SK-N-SH (cell line): ENCODE measurements around the gene ABLIM2. TPM values are rescaled to one million over a fixed set of nuclear protein-coding genes. Genes with fewer than 3 reads are reported as not detected.

Experiments
- CTCF ChIA-PET: fragments of 300-600, 350-600 bp; formaldehyde crosslinking; extraction: SDS; loops from one replicate; lab custom pipeline; 2021; lab: Yijun Ruan, JAX
- POLR2A ChIA-PET: fragments of 350-600 bp; sonication (Branson Sonifier 250); formaldehyde crosslinking; extraction: SDS; loops from one replicate; lab custom pipeline; 2020; ENCODE audit warnings: antibody characterized with exemption, inconsistent platforms; lab: Yijun Ruan, JAX
- DNase-seq: peaks from one replicate; pipeline ENCODE4 v3.0.0; 2012
- H2AFZ ChIP-seq: fragments of 200-600 bp; sonication (generic); 2 replicates; pipeline ENCODE4 v1.8.1; 2016; ENCODE audit warnings: antibody characterized with exemption, mild to moderate bottlenecking, low read depth
- H3F3A ChIP-seq: fragments of 200-600 bp; sonication (generic); replicated peaks from 2 replicates; pipeline ENCODE3; 2016; ENCODE audit warnings: antibody characterized with exemption, mild to moderate bottlenecking; ENCODE audit not compliant: insufficient read depth
- H3K27ac ChIP-seq, 2 experiments: fragments of 200-500 bp in 1 of 2; fragments of 200-600 bp in 1 of 2; sonication (Bioruptor generic) in 1 of 2; sonication (generic), shearing (Covaris generic) in 1 of 2; 2 replicates each; pipeline versions ENCODE4 v1.5.1 to v1.6.1; 2014 to 2016; ENCODE audit warnings: low read depth in 2 of 2, inconsistent platforms in 1 of 2, low read length in 1 of 2, mild to moderate bottlenecking in 1 of 2, mixed read lengths in 1 of 2
- H3K27me3 ChIP-seq: fragments of 200-600 bp; sonication (generic), shearing (Covaris generic); 2 replicates; pipeline ENCODE4 v1.6.1; 2016; ENCODE audit warnings: mixed run types; ENCODE audit not compliant: insufficient read depth
- H3K36me3 ChIP-seq, 2 experiments: fragments of 200-500 bp in 1 of 2; fragments of 200-600 bp in 1 of 2; sonication (Bioruptor generic) in 1 of 2; sonication (generic) in 1 of 2; replicated peaks in 1 of 2; 2 replicates each; pipeline versions ENCODE3 to v1.5.1; 2014 to 2016; ENCODE audit warnings: low read length in 1 of 2, mild to moderate bottlenecking in 1 of 2; ENCODE audit not compliant: insufficient read depth in 2 of 2, control insufficient read depth in 1 of 2
- H3K4me1 ChIP-seq, 2 experiments: fragments of 200-500 bp in 1 of 2; fragments of 200-600 bp in 1 of 2; sonication (Bioruptor generic) in 1 of 2; sonication (generic), shearing (Covaris generic) in 1 of 2; 2 replicates each; pipeline versions ENCODE4 v1.5.1 to v1.6.1; 2014 to 2016; ENCODE audit warnings: low read depth in 1 of 2, low read length in 1 of 2, mixed run types in 1 of 2; ENCODE audit not compliant: insufficient read depth in 2 of 2, control insufficient read depth in 1 of 2
- H3K4me2 ChIP-seq: fragments of 200-600 bp; sonication (generic), shearing (Covaris generic); 2 replicates; pipeline ENCODE4 v1.6.1; 2017; ENCODE audit warnings: mixed run types
- H3K4me3 ChIP-seq, 2 experiments: fragments of 200-500 bp in 1 of 2; fragments of 200-600 bp in 1 of 2; sonication (Bioruptor generic) in 1 of 2; sonication (generic), shearing (Covaris generic) in 1 of 2; 2 replicates each; pipeline versions ENCODE4 v1.5.1 to v1.8.1; 2014 to 2016; ENCODE audit warnings: low read depth in 2 of 2, inconsistent platforms in 1 of 2, low read length in 1 of 2, mild to moderate bottlenecking in 1 of 2, mixed read lengths in 1 of 2, moderate library complexity in 1 of 2
- H3K79me2 ChIP-seq: fragments of 200-600 bp; sonication (generic); 2 replicates; pipeline ENCODE4 v1.8.1; 2017; ENCODE audit warnings: mild to moderate bottlenecking; ENCODE audit not compliant: insufficient read depth
- H3K9ac ChIP-seq: fragments of 200-600 bp; sonication (generic); 2 replicates; pipeline ENCODE4 v1.6.1; 2017; ENCODE audit warnings: mixed run types
- H3K9me2 ChIP-seq: fragments of 200-600 bp; sonication (generic); 2 replicates; pipeline ENCODE4 v1.6.1; 2017; ENCODE audit warnings: mixed run types
- H3K9me3 ChIP-seq: fragments of 200-600 bp; sonication (generic); 2 replicates; pipeline ENCODE4 v1.6.1; 2017; ENCODE audit warnings: mixed run types, mild to moderate bottlenecking, moderate library complexity
- H4K20me1 ChIP-seq: fragments of 200-600 bp; sonication (generic); 2 replicates; pipeline ENCODE4 v1.6.1; 2017; ENCODE audit warnings: mild to moderate bottlenecking, mixed run types; ENCODE audit not compliant: insufficient read depth
- CHD2 ChIP-seq: fragments of 150-350 bp; IDR thresholded peaks from 2 replicates; pipeline ENCODE4 v1.6.1; 2018; ENCODE audit warnings: low read length; ENCODE audit not compliant: partially characterized antibody
- IRF3 ChIP-seq: fragments of 150-350 bp; IDR thresholded peaks from 2 replicates; pipeline ENCODE4 v1.6.1; 2016; ENCODE audit warnings: mild to moderate bottlenecking, low read depth, low read length
- JUND ChIP-seq: IDR thresholded peaks from 2 replicates; pipeline ENCODE4 v1.4.0; 2012
- MXI1 ChIP-seq: IDR thresholded peaks from 2 replicates; pipeline ENCODE4 v1.6.1; 2012; ENCODE audit warnings: mild to moderate bottlenecking, low read depth, low read length, improper control_type of control experiment
- POLR2AphosphoS5 ChIP-seq: IDR thresholded peaks from 2 replicates; pipeline ENCODE4 v1.6.1; 2012; ENCODE audit warnings: low read depth, low read length
- RCOR1 ChIP-seq: fragments of 150-350 bp; IDR thresholded peaks from 2 replicates; pipeline ENCODE4 v1.6.1; 2017; ENCODE audit warnings: antibody characterized with exemption, low read length
- REST ChIP-seq: IDR thresholded peaks from 2 replicates; pipeline ENCODE4 v1.6.1; 2012; ENCODE audit warnings: mild to moderate bottlenecking, low read depth, low read length, moderate library complexity
- RFX5 ChIP-seq: IDR thresholded peaks from 2 replicates; pipeline ENCODE4 v1.6.1; 2012; ENCODE audit warnings: mild to moderate bottlenecking, improper control_type of control experiment, low read length
- RXRA ChIP-seq: IDR thresholded peaks from 2 replicates; pipeline ENCODE4 v1.4.0; 2012; ENCODE audit warnings: low read depth, mild to moderate bottlenecking, borderline replicate concordance
- SMC3 ChIP-seq: IDR thresholded peaks from 2 replicates; pipeline ENCODE4 v1.6.1; 2012; ENCODE audit warnings: low read depth, low read length, improper control_type of control experiment
- TEAD4 ChIP-seq: IDR thresholded peaks from 2 replicates; pipeline ENCODE4 v1.4.0; 2012; ENCODE audit warnings: mild to moderate bottlenecking, borderline replicate concordance; ENCODE audit not compliant: insufficient read depth
- USF2 ChIP-seq: fragments of 150-350 bp; IDR thresholded peaks from 2 replicates; pipeline ENCODE4 v1.6.1; 2017; ENCODE audit warnings: antibody characterized with exemption, low read length, low read depth, borderline replicate concordance
- WGBS: methylation state at CpG from one replicate; pipeline ENCODE4 v1.1.6; 2017; ENCODE audit warnings: low lambda C conversion rate; 5-methylcytosine and 5-hydroxymethylcytosine counted together
- polyA plus RNA-seq, 3 experiments: library from polyadenylated mRNA; depleted of rRNA; stranded (reverse); fragments of >200 nt; gene quantifications; 2 replicates each; pipeline ENCODE4 v1.2.3, GENCODE V29; 2012

ABLIM2 gene
- polyA plus RNA-seq, 1 of the 3 experiments (the other 2 are of a cell fraction) = 0.53 TPM

GRCh38 chr4:8038083-8038482 is 120.5 kb downstream of the ABLIM2 start:
- H3F3A ChIP-seq = no peaks in the 10 kb centered on the region
- no peaks in the 10 kb centered on the region for H4K20me1 ChIP-seq
- CTCF ChIA-PET = interaction anchor here (0.9 to 1.8 kb wide), 6 partner anchors 10 to 373 kb away, joined by 3 to 9 read pairs (median 4); no protein-coding TSS in a partner anchor
- DNase-seq = no peak
- TF ChIP-seq REST = no peak
- no peak for TF ChIP-seq RXRA
- TF ChIP-seq RCOR1 = no peak
- TF ChIP-seq TEAD4 = no peak
- no peak for TF ChIP-seq USF2
- TF ChIP-seq SMC3 = no peak
- TF ChIP-seq POLR2AphosphoS5 = no peak
- no peak for TF ChIP-seq CHD2
- TF ChIP-seq IRF3 = no peak
- no peak for TF ChIP-seq MXI1
- TF ChIP-seq RFX5 = no peak
- no peak for TF ChIP-seq JUND
- H3K4me1 ChIP-seq = peaks cover 0 to 35% of the 10 kb centered on the region in 2 experiments; a peak in 1 of 4 replicates
- no peak overlapping the region for H3K27ac ChIP-seq
- H3K9me3 ChIP-seq = no peaks in the 10 kb centered on the region
- WGBS = no CpG with 5 or more reads among the region's 2 CpGs
- H2AFZ ChIP-seq = no peak overlapping the region
- no peak overlapping the region for H3K4me3 ChIP-seq
- H3K79me2 ChIP-seq = no peaks in the 10 kb centered on the region
- no peak overlapping the region for H3K9ac ChIP-seq
- H3K9me2 ChIP-seq = no peaks in the 10 kb centered on the region
- H3K36me3 ChIP-seq = no peaks in the 10 kb centered on the region
- peaks cover 7% of the 10 kb centered on the region; the same call in 1 of the 2 replicates for H3K27me3 ChIP-seq
- H3K4me2 ChIP-seq = no peak overlapping the region
- POLR2A ChIA-PET = no interaction called here
